Activated B cell treated with CpG ODN at 0.5 μM for 24 hours (primary cell): Measurements from ENCODE around the gene MPV17. TPM values are rescaled to one million over a fixed set of nuclear protein-coding genes. Genes with fewer than 3 reads are reported as not detected.
"Not testable (repeated sequence)": the region's sequence is repeated elsewhere in the genome, so short reads cannot be mapped to it uniquely, and the experiment has no call there.

ENCODE experiments used
- ATAC-seq: fragments of 200-7000 bp; cut with Tn5 transposase; one replicate; pipeline ENCODE4 v1.10.0; 2021; ENCODE audit warnings: low read depth, mild to moderate bottlenecking, moderate library complexity
- CTCF ChIA-PET: fragments of 350-600 bp; sonication (Branson Sonifier 250); formaldehyde crosslinking; loops from one replicate; lab custom pipeline; 2021; ENCODE audit warnings: antibody characterized with exemption; lab: Charles Lee
- POLR2A ChIA-PET: fragments of 350-600 bp; sonication (Branson Sonifier 250); formaldehyde crosslinking; loops from one replicate; lab custom pipeline; 2021; ENCODE audit warnings: antibody characterized with exemption; lab: Charles Lee
- DNase-seq: peaks from one replicate; pipeline ENCODE4 v3.0.0; 2022
- H3K27ac Mint-ChIP-seq: one replicate; pipeline ENCODE4 v1.8.0; 2020; ENCODE audit warnings: mixed read lengths
- H3K27me3 Mint-ChIP-seq: one replicate; pipeline ENCODE4 v1.8.0; 2021; ENCODE audit warnings: mixed read lengths
- H3K36me3 Mint-ChIP-seq: one replicate; pipeline ENCODE4 v1.8.0; 2021; ENCODE audit warnings: low read depth, mixed read lengths
- H3K4me1 Mint-ChIP-seq: one replicate; pipeline ENCODE4 v1.8.0; 2021; ENCODE audit warnings: mixed read lengths
- H3K4me3 Mint-ChIP-seq: one replicate; pipeline ENCODE4 v1.8.0; 2020; ENCODE audit warnings: mild to moderate bottlenecking, mixed read lengths
- H3K9me3 Mint-ChIP-seq: one replicate; pipeline ENCODE4 v1.8.0; 2020; ENCODE audit warnings: mixed read lengths
- intact Hi-C: fragments of 100-400 bp; cut with micrococcal nuclease; formaldehyde crosslinking; loops from one replicate; pipeline ENCODE4 v1.15.1; 2024
- total RNA-seq: library from RNA; stranded (reverse); gene quantifications from 2 replicates; pipeline ENCODE4 v1.2.3, GENCODE V29; 2022
- TF ChIP-seq, protein P1 (sequence below): fragments of 200-600 bp; IDR thresholded peaks from one replicate; pipeline ENCODE4 v1.8.0; 2022; ENCODE audit warnings: antibody characterized with exemption, mild to moderate bottlenecking

Gene MPV17
- total RNA-seq, 1 donor from 2014 or later, result 98.3 TPM

DNA sequence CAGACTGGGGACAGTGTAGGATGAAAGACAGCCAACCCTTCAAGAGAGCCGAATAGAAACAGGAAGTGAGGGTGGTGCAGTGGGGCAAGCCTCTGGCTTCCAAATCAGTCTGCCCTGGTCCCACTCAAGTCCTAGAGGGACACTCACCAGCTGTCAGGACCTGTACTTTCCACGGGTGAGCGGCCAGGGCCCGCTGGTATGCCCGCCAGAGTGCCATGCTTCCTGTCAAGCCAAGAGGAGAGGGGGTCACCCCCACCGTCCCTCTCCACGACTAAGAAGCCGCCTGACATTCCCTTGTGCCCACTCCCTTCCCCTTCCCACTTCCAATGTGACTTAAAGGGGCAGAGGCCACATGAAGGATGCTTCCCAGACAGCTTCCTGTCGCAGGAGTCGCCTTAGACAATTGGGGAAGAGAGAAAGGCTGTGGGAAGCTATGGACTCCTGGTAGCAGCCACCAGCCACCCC, 564 bp downstream of the MPV17 start:
- ChIA-PET POLR2A (interaction anchor here (0.7 to 2.7 kb wide), 11 partner anchors 14 to 306 kb away, joined by 3 to 26 read pairs (median 5); partner anchors contain the start of genes CCDC121, EIF2B4, GPN1 and GTF3C2), CTCF (interaction anchor here (1.3 kb wide), 1 partner anchor 19 kb away, joined by 7 read pairs; no protein-coding TSS in a partner anchor)
- TF ChIP-seq, protein P1, sequence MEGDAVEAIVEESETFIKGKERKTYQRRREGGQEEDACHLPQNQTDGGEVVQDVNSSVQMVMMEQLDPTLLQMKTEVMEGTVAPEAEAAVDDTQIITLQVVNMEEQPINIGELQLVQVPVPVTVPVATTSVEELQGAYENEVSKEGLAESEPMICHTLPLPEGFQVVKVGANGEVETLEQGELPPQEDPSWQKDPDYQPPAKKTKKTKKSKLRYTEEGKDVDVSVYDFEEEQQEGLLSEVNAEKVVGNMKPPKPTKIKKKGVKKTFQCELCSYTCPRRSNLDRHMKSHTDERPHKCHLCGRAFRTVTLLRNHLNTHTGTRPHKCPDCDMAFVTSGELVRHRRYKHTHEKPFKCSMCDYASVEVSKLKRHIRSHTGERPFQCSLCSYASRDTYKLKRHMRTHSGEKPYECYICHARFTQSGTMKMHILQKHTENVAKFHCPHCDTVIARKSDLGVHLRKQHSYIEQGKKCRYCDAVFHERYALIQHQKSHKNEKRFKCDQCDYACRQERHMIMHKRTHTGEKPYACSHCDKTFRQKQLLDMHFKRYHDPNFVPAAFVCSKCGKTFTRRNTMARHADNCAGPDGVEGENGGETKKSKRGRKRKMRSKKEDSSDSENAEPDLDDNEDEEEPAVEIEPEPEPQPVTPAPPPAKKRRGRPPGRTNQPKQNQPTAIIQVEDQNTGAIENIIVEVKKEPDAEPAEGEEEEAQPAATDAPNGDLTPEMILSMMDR, result no peak
- intact Hi-C loops, result loop anchor here (2.0 kb wide), 4 partner anchors 20 to 306 kb away; partner anchors contain the start of genes CCDC121, GPN1, NRBP1 and ZNF513
- DNase-seq, result no peak
- Mint-ChIP-seq H3K36me3 (peaks cover 31% of the 10 kb centered on the region), H3K27ac (peak overlapping the region; percentile 96), H3K4me1 (peaks cover 25% of the 10 kb centered on the region), H3K9me3 (no peaks in the 10 kb centered on the region), H3K27me3 (no peaks in the 10 kb centered on the region), H3K4me3 (peak overlapping the region; percentile 99)
- ATAC-seq, result peak; percentile 41

DNA sequence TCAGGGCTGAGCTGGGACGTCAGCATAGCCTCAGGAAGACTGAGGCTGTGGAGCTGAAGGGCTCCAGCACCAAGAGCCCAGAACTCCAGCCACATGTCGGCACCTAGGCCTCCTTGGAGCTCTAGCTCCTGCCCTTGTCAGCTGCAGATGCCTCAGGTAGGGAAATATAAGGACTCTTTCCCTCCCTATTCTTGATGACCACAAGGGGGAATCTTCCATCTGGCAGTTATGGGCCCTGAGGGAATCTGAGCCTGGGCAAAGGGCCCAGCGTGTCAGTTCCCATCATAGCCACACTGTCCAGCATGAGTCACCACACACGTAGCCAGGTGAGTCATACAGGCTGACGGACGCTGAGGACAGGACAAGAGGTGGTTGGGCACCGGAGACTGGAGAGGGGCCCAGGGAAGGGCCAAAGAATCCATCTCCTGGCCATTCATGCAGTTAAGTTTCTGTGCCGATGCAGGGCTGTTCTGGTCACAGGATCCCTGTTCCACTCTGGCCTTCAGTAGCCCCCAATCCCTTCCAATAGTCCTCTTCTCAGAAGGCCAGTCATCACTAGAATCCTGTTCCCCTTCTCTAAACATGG, 1.8 kb downstream of the MPV17 start:
- no peak overlapping the region for H3K4me3 Mint-ChIP-seq
- H3K9me3 Mint-ChIP-seq, result no peaks in the 10 kb centered on the region
- DNase-seq, result no peak
- CTCF ChIA-PET, result no interaction called here
- H3K27ac Mint-ChIP-seq, result no peak overlapping the region
- H3K4me1 Mint-ChIP-seq, result peaks cover 25% of the 10 kb centered on the region
- intact Hi-C loops, result no loop called here
- TF ChIP-seq, protein P1, result no peak
- POLR2A ChIA-PET, result interaction anchor here (0.5 to 2.6 kb wide), 3 partner anchors 9 to 36 kb away, joined by 3 to 20 read pairs (median 7); partner anchors contain the start of gene GTF3C2
- ATAC-seq, result no peak
- no peaks in the 10 kb centered on the region for H3K27me3 Mint-ChIP-seq
- H3K36me3 Mint-ChIP-seq, result peaks cover 22% of the 10 kb centered on the region

DNA sequence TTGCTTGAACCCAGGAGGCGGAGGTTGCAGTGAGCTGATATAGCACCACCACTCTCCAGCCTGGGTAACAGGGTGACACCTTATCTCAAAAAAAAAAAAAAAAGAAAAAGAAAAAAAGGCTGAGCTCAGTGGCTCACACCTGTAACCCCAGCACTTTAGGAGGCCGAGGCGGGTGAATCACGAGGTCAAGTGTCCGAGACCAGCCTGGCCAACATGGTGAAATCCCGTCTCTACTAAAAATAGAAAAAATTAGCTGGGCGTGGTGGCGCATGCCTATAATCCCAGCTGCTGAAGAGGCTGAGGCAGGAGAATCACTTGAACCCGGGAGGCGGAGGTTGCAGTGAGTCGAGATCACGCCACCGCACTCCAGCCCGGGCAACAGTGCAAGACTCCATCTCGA, 3.1 kb downstream of the MPV17 start:
- POLR2A ChIA-PET, result interaction anchor here (0.5 kb wide), 1 partner anchor 9 kb away, joined by 13 read pairs; no protein-coding TSS in a partner anchor
- CTCF ChIA-PET, H3K27ac Mint-ChIP-seq, intact Hi-C loops, H3K27me3 Mint-ChIP-seq, H3K4me3 Mint-ChIP-seq, H3K9me3 Mint-ChIP-seq, DNase-seq, ATAC-seq: not testable (repeated sequence)
- Mint-ChIP-seq H3K36me3 (peaks cover 16% of the 10 kb centered on the region), H3K4me1 (peaks cover 25% of the 10 kb centered on the region)

DNA sequence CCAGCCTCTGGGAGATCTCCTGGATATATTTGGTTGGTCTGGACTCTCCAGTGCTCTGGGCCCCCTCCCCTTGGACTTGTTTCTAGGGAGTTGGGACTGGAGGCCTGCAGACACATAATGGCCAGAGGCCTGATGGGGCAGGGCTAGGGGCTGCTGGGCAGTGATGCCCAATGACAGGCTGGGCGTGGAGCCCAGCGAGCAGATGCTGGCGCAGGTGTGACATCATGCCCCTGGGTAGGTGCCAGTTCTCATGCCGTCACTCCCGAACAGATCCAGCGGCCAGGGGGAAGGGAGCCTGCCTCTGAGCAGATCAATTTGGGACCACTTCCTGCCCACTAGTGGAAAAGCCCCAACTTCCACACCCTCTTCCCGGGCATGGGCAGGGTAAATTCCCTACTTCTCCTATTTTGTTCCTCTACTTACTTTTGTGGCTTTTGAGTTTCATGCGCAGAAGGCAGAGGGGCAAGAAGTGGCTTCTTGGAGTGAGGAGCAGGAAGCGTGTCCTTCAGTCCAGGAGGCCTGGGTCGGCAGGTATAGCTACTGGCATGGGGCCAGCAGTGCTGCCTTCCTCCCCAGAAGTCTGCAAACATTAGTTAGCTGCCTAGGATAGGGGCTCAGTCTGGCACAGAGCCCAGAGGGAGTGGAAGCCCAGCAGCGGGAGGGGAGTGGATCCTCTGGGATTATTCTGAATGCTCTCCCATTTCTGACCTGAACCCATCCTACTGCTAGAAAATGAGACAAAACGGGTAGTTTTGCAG, 6.1 kb downstream of the MPV17 start:
- ChIA-PET POLR2A (interaction anchor here (0.5 to 1.7 kb wide), 2 partner anchors 54 to 147 kb away, joined by 4 to 6 read pairs; no protein-coding TSS in a partner anchor), CTCF (no interaction called here)
- H3K9me3 Mint-ChIP-seq, result no peaks in the 10 kb centered on the region
- no peak for ATAC-seq
- H3K36me3 Mint-ChIP-seq, result peaks cover 15% of the 10 kb centered on the region
- H3K4me3 Mint-ChIP-seq, result no peak overlapping the region
- no peak overlapping the region for H3K27ac Mint-ChIP-seq
- TF ChIP-seq, protein P1, result no peak
- peaks cover 5% of the 10 kb centered on the region for H3K4me1 Mint-ChIP-seq
- intact Hi-C loops, result no loop called here
- no peaks in the 10 kb centered on the region for H3K27me3 Mint-ChIP-seq
- no peak for DNase-seq

DNA sequence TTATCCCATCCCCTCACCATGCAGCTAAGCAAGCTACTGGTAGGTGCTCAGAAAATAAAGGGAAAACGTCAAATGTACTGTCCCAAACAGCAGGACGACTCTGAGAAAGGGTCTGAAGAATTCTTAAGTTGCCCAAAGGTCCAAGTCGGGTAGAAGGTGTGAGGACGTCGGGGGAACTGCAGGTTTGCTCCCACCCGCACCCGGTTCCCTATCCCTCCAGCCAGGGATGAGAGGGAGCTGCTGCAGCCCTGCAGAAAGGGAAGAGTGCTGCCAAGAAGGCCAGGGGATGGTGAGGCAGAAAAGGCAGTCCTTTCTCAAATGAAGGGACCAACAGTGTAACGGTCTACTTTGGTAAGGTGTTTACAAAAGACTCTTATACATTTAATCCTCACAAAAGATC, 7.8 kb downstream of the MPV17 start:
- TF ChIP-seq, protein P1, result no peak
- Mint-ChIP-seq H3K36me3 (peaks cover 26% of the 10 kb centered on the region), H3K27ac (no peak overlapping the region), H3K4me3 (no peak overlapping the region), H3K27me3 (no peaks in the 10 kb centered on the region), H3K9me3 (no peaks in the 10 kb centered on the region), H3K4me1 (no peaks in the 10 kb centered on the region)
- ChIA-PET POLR2A (no interaction called here), CTCF (no interaction called here)
- intact Hi-C loops, result no loop called here
- DNase-seq, result no peak
- ATAC-seq, result no peak
